Measurements from ENCODE around the gene C10orf67.

C10orf67 gene

DNA sequence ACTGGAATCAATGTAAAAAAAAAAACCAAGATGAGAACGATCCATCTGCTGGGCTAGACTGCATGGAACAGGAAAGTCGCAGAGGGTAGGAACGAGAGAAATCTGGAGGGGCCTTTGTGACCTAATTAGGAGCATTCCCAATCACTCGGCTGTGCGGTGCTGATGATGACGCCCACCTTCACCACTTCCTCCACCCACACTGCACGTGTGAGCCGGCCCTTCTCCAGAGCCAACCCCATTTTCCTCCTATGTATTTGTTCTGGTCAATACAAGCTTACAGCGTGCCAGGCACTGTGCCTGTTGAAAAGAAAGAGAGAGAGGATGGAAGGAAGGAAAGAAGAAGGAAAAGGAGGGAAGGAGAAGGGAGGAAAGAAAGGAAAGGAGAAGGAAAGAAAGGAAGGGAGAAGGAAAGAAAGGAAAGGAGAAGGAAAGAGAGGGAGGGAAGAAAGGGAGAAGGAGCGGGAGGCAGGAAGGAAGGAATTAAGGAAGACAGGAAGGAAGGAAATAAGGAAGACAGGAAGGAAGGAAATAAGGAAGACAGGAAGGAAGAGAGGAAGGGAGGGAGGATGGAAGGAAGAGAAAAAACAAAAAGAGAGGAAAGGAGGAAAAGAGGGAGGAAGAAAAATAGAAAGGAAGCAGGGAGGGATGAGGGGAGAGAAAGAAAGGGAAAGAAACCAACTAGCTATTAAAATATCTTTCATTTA lies 188.0 kb downstream of the C10orf67 start:
- DNase-seq (ENCODE audit: low read depth): no peak
- in situ Hi-C loops (cut with HindIII; ENCODE audit: low sequenced_read_pairs): no loop called here
- no peak overlapping the region for H3K4me3 ChIP-seq (ENCODE audit: low read depth, low read length)
- TF ChIP-seq, protein P1, sequence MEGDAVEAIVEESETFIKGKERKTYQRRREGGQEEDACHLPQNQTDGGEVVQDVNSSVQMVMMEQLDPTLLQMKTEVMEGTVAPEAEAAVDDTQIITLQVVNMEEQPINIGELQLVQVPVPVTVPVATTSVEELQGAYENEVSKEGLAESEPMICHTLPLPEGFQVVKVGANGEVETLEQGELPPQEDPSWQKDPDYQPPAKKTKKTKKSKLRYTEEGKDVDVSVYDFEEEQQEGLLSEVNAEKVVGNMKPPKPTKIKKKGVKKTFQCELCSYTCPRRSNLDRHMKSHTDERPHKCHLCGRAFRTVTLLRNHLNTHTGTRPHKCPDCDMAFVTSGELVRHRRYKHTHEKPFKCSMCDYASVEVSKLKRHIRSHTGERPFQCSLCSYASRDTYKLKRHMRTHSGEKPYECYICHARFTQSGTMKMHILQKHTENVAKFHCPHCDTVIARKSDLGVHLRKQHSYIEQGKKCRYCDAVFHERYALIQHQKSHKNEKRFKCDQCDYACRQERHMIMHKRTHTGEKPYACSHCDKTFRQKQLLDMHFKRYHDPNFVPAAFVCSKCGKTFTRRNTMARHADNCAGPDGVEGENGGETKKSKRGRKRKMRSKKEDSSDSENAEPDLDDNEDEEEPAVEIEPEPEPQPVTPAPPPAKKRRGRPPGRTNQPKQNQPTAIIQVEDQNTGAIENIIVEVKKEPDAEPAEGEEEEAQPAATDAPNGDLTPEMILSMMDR (IDR thresholded peaks at IDR 0.05; ENCODE audit: low read depth, low read length, missing control alignments): no peak

- in situ Hi-C loops (cut with HindIII; ENCODE audit: low sequenced_read_pairs): no loop called here
- TF ChIP-seq, protein P1 (IDR thresholded peaks at IDR 0.05; ENCODE audit: low read depth, low read length, missing control alignments): no peak
- H3K4me3 ChIP-seq (ENCODE audit: low read depth, low read length): no peak overlapping the region
- no peak for DNase-seq (ENCODE audit: low read depth)
Observed at GRCh38 chr10:23155169-23155568, 189.4 kb downstream of the C10orf67 start.

Measured in astrocyte of the cerebellum (primary cell).